HG03439 (cell line): ENCODE data around the gene SDS.

Experiments
- ATAC-seq: cut with Tn5 transposase; IDR thresholded peaks from one replicate; pipeline ENCODE4 v1.9.1; 2021; ENCODE audit warnings: mild to moderate bottlenecking, moderate library complexity; ENCODE audit not compliant: unreplicated experiment

Gene SDS, protein sequence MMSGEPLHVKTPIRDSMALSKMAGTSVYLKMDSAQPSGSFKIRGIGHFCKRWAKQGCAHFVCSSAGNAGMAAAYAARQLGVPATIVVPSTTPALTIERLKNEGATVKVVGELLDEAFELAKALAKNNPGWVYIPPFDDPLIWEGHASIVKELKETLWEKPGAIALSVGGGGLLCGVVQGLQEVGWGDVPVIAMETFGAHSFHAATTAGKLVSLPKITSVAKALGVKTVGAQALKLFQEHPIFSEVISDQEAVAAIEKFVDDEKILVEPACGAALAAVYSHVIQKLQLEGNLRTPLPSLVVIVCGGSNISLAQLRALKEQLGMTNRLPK

DNA sequence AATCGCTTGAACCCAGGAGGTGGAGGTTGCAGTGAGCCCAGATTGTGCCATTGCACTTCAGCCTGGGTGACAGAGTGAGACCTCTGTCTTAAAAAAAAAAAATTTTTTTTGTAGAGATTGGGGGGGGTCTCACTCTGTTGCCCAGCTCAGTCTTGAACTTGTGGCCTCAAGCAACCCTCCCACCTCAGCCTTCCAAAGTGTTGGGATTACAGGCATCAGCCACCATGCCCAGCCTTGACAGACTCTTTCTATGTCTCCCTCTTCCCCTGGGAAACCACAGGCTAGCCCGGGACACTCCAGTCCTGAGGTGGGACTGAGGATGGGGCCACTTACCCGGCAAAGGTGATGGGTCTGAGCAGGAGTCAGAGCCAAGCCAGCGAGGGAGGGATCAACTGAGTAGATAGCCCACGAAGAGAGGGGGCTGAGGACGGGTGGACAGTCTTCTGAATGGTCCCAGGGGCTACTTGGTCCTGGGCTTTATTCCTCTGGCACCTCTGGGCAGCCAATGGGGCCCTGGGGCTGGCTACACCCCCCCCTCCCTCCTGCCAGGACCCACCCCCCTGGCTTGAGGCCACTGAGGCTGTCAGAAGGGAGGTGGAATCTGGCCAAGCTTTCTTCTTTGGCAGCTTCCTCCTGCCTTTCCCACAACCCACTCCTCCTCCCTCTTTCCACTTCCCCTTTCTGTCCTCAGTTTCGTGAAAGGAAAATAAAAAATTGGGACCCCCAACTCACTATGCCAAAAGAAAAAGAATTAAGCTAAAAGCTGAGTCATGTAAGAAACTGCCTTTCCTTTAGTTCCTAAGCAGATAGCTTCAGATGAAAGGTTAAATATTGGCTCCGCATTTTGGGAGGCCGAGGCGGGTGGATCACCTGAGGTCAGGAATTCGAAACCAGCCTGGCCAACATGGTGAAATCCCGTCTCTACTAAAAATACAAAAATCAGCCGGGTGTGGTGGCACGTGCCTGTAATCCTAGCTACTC, at the start of gene SDS:
SDS (minus strand) TSS at position 453 of the 981 bp plus-strand sequence. CDS start 4,179 bp downstream, outside the sequence.
- no peak for ATAC-seq

DNA sequence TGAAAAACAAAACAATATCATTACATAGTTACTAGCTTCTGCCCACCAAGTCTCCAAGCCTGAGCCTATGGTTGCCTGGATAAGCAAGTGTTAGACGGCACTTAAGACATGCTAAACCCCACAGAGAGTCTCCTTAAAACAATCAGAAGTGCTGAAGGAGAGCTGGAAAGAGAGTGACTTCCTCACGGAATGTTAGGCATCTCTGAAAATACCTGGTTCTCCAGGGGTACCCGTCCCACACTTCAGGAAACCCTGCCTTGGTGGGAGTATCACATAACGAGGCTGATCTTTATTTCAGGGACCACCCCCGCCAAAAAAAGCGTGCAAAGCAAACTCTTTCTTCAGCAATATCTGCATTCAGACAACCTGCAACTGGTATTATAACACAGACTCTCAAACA, 49.6 kb upstream of the SDS start:
- no peak for ATAC-seq

DNA sequence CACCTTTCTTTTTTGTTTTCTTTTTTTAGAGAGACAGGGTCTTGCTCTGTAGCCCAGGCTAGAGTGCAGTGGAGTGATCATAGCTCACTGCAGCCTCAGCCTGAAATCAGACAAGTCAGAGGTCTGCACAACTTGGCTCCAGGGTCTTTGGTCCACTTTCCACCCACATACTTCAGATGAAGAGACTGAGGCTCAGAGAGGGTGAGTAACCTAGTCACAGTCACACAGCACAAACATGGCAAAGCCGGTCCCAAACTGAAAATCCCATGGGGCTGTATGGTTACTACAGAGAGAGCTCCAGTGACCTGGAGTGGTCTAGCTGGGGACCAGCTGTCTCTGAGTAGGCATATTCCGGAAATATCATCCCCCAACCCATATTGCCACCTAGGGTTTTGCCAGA, 48.8 kb upstream of the SDS start:
- no peak for ATAC-seq

DNA sequence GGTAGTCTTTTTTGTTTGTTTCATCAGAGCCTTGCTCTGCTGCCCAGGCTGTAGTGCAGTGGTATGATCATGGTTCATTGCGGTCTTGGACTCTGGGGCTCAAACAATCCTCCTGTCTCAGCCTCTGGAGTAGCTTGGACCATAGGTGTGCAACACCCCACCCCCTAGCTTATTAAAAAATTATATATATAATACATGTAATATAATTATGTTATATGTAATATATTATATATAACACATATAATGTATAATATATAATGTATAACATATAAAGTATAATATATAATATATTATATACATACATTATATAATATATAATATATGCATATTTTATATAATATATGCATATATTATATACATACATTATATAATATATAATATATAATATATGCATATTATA, 46.2 kb upstream of the SDS start:
- no peak for ATAC-seq

DNA sequence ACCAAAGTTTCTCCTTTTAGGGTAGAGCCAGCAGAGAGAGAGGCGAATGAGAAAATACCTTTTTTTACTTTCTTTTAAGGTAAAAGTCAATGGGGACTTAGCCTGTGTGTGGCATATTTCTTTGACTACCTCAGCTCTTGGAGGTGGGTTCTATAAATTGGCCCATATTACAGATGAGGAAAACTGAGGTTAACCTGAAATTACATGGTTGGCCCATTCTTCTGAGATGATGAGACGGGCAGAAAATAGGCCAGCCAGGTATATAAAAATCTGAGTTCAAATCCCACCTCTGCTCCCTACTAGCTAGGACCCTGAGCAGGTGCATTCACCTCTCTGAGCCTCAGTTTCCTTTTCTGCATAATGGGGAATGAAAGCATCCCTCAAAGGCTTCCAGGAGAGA, 45.6 kb upstream of the SDS start:
- ATAC-seq = no peak

DNA sequence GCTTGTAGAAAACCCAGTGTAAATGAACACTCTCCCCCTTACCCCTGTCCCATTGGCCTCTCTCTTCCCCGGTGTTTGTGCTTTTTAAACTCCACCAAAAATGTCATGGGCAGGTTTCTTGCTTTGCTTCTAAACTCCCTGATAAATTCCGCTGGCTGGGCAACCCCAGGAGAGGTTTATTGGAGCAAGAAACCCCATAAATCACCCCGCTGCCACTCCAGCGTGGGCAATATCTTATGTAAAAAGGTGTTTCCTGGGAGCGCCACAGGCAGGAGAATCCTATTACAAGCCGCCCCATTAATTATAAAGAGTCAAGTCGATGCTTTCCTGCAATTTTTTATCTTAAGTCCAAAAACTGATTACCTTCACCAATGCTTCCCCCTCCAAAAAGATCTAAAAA, 45.2 kb upstream of the SDS start:
- no peak for ATAC-seq

DNA sequence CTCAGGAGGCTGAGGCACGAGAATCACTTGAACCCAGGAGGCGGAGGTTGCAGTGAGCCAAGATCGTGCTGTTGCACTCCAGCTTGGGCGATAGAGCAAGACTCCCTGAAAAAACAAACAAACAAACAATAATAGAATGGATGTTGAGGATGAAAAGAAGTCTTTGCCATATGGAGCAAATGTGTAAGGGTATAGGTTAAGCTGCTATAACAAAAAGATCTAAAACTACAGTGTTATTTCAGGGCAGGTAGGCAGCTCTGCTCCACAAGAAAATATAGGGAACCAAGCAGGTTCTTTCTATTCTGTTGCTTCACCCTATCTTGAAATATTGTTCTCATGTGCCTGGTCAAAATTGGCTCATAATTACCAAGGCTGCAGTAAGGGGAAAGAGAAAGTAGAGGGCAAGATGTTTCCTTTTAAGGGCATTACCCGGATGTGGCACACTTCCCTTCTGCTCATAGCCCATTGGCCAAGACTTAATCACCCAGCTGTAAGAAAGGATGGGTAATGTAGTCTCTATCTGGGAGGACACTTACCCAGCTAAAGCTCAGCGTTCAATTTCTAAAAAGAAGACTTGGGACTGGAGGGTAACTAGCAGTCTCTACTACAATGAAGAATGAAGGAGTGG, 42.0 kb upstream of the SDS start:
- ATAC-seq = no peak

DNA sequence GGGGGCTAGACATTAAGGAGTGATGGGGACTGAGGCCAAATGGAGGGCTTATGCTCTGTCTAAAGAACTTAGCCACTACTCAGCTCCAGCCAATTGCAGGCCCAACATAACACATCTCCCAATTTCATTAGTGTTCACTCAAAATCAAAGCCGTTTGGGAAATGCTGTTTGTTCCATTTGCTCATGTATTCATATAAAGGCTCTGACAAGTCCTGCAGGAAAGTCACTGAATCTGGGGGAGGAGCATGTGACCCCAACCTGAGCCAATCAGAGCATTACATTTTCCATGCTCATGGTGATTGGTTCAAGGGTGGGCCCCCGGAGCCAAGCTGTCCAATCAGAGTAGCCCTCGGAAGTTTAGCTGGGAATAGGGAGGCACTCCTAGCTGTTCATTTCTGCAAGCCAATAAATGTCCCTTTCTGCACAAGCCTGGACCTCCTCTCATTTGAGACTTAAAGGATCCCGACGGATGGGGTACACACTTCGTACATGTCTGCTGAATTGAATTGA, 39.4 kb upstream of the SDS start:
- ATAC-seq = no peak

DNA sequence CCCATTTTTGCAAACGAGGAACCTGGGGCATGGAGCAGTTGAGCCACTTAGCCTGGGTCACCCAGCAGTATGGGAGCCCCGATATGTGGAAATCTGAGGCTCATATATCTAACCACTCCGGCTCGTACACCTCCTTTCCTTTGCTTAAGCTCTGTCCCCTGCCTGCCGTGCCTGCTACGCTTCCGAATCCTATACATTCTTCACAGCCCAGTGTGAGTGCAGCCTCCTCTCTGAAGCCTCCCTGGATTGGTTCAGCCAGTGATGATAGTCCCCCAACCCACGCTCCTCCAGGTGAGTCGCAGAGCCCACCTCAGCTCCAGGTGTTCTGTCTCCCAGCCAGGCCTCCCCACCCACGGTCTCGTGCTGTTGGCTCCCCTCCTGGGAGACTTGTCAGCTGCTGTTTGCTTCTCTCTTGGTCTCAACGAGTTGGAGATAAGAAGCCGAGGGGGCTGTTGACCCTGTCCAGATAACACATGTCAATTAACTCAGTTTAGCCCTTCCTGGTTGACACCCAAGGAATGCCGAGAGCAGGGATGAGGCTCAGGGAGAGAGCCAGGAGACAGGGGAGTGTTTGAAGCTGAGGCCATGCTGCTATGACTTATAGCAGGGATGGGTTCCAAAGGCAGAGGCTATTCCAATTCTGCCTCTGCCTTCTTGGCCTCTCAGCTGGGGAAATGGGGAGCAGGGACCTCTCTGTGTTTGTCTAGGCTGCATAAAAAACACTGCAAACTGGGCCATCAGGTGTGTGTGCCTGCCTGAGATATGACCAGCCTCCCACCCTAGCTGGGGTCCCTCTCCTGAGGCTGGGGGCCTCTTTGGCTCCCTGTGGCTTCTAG, 37.5 kb upstream of the SDS start:
- ATAC-seq = no peak

DNA sequence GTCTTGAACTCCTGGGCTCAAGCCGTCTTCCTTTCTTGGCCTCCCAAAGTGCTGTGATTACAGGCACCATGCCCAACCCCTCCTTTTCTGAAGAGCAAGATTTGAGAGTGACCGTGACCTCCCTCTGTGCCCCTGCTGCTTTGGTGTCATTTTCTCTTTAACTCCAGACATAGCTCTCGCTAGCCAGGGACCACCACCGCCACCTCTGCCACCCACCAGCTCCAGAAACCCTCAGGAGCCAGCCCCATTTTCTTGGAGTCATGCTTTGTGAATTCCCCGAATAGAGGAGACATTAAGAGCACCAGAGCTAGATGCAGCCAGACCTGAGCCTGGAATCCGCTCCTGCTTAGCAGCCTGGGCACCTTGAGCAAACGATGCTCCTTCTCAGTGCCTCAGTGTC, 36.6 kb upstream of the SDS start:
- ATAC-seq = no peak

DNA sequence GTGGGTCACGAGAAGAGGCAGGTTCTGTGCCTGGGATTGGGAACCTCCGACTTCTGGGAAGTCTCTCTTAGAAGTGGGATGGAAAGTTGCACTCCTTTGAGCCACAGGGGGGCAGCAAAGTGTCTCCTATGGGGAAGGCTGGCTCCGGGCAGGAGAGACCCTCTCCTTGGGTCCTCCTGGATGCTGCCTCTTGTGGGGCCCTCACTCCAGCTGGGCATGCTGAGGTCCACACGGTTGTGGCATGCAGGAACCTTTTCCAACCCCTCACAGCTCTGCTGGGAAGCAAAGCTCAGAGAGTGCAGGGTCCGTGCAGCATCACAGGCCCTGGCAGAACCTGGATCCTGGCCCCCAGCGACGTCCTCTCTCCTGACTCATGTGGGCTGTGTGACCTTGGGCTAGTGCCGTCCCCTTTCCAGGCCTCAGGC, 35.9 kb upstream of the SDS start:
- no peak for ATAC-seq

DNA sequence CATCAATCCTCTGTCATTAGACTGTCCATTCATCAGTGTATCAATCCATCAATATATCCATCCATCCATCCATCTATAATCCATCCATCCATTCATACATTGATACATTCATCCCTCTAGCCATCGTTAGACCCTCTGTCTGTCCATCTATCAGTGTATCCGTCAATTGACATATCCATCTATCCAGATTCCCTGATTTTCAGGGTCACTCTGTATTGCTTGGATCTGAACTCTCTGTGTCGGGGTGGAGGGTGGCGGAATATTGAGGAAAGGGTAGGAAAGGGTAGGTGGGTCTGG, 35.6 kb upstream of the SDS start:
- no peak for ATAC-seq

DNA sequence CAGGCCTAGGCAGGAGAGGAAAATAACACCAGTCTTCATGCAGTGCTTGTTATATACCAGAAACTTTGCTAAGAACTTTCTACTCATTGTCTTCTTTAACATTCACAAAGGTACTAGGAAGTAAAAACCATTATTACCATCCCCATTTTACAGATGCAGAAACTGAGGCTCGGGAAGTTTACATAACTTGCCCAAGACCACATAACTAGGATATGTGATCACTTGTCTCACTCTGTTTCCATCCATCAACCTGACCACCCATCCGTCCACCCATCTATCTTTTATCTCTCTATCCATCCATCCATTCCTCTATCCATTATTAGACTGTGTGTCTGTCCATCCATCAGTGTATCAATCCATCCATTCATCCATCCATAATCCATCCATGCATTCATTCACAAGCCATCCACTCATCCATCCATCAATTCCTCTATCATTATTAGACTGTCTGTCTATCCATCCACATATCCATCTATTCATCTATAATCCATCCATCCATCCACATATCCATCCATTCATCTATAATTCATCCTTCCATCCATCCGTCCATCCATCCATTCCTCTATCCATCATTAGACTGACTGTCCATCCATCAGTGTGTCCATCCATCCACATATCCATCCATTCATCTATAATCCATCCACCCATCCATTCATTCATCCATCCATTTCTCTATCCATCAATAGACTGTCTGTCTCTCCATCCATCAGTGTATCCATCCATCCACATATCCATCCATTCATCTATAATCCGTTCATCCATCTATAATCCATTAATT, 35.0 kb upstream of the SDS start:
- ATAC-seq = no peak

DNA sequence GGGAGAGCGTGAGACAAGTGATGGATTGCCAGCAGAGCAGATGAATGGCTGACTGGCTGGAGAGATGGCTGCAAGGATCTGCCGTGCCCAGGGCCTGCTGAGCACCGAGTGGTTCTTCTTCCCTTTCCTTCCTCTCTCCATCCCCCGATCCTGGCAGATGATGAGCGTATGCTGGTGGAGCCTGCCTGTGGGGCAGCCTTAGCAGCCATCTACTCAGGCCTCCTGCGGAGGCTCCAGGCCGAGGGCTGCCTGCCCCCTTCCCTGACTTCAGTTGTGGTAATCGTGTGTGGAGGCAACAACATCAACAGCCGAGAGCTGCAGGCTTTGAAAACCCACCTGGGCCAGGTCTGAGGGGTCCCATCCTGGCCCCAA, 34.0 kb upstream of the SDS start:
- no peak for ATAC-seq

DNA sequence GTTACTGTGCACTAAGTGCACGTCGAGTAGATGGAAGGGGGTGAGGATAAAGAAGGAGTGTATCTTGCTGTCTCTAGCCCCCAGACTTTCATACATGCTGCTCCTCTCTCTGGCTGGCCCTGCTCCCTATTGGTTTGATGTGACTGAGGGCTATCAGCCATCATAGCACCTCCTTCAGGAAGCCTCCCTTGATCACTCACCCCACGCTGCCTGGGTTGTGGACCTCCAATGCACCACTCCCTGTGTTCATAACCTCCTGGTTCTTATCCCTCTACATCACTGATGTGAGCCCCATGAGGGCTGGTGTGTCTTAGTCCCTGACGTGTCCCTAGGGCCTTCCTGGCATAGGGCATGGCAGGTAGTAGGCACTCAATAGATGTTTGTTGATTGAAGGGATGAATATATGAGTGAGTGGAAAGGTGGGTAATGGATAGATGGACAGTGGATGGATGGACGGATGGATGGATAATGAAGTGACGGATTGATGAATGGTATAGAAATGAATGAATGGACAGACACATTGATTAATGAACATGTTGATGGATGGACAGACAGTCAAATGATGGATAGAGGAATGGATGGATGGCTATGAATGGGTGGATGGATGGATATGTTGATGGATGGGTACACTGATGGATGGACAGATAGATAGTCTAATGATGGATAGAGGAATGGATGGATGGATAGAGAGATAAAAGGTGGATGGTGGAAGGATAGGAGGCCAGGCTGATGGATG, 33.5 kb upstream of the SDS start:
- ATAC-seq = no peak

DNA sequence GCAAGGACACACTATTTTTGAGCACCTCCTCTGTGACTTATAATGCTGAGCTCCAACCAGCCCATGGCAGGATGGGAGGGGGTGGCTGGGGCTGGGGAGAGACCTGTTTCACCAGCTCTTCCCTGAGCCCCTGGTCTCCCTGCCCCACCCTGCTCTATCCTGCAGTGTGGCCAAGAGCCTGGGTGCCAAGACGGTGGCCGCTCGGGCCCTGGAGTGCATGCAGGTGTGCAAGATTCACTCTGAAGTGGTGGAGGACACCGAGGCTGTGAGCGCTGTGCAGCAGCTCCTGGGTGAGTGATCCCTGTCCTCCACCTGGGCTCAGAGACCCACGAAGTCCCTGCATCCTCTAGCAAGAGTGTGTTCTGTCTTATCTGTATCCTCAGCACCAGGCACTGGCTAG, 32.9 kb upstream of the SDS start:
- no peak for ATAC-seq

DNA sequence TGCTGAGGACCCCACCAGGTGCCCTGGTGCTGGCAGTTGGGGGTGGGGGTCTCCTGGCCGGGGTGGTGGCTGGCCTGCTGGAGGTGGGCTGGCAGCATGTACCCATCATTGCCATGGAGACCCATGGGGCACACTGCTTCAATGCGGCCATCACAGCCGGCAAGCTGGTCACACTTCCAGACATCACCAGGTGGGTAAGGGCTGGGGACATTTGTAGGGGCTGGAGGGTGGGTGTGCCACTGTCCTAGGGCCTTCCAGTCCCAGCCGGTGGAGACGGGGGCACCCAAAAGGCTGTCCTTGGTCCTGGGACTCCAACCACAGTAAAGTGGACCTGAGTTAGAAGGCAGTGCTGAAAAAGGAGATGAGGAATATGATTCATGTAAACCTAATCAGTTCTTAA, 31.7 kb upstream of the SDS start:
- ATAC-seq = no peak

DNA sequence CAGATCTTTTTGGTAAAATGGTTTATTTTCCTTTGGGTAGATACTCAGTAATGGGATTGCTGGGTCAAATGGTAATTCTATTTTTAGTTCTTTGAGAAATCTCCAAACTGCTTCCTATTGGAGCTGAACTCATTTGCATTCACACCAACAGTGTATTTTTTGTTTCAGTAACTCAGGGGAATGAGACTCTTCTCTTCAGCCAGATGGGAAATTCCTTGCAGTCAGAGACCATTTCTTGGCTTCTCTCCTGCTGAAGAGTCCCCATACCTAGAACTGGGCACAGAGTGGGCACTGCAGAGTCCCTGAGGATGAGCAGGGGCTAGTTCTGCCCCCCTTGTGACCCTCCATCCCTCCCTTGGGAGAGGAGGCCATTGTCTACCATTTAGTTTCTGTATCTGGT, 29.3 kb upstream of the SDS start:
- no peak for ATAC-seq

DNA sequence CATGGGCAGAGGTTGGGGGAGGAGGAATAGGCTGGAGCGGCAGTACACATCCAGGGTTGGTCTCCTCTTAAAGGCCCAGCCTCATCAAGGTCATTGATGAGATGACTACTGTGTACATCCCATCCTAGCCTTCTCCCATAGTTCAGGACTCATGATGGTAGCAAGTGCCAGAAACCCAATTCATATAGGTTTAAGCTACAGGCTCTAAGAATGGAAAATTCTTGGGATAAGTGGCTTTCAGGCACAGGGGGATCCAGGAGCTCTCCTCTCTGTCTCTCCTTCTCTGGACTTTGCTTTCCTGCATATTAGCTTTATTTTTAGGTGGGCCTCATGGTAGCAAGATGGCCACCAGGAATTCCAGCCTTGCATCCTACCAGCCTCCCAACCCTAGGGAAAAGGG, 24.8 kb upstream of the SDS start:
- no peak for ATAC-seq
